MM.1S (cell line): ENCODE results near the gene VEGFA.

Experiments
- EZH2 ChIP-seq: fragments of 300-600 bp; sonication (generic); optimal IDR thresholded peaks from 2 replicates; pipeline ENCODE3; 2017; ENCODE audit warnings: low read depth, mild to moderate bottlenecking, antibody characterized with exemption, low read length, mixed read lengths
- TF ChIP-seq, protein P1 (sequence below): fragments of 300-600 bp; sonication (generic); IDR thresholded peaks from 2 replicates; pipeline ENCODE4 v1.5.1; 2016; ENCODE audit warnings: antibody characterized with exemption, low read length, mixed read lengths

DNA sequence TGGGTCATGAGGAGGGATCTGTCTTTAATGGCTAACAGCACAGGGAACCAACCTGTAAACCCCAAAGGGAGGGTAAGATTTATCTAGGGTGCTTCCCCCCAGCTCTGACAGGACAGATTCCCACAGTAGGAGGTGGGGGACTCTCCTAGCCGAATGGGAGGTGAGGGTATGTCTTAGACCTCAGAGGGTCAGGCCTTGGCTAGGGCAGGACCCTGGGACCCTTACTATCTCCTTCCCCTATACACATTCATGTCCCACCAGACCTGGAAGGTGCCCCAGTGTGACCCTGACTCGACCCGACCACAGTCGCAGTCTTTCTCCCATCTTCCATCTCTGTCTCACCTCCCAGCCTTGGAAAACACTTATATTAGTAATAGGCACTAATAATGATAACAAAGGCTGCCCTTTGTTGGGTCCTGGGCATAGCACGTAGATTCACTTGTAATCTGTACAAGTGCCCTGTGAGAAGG, 36.8 kb downstream of the VEGFA start:
- TF ChIP-seq, protein P1, sequence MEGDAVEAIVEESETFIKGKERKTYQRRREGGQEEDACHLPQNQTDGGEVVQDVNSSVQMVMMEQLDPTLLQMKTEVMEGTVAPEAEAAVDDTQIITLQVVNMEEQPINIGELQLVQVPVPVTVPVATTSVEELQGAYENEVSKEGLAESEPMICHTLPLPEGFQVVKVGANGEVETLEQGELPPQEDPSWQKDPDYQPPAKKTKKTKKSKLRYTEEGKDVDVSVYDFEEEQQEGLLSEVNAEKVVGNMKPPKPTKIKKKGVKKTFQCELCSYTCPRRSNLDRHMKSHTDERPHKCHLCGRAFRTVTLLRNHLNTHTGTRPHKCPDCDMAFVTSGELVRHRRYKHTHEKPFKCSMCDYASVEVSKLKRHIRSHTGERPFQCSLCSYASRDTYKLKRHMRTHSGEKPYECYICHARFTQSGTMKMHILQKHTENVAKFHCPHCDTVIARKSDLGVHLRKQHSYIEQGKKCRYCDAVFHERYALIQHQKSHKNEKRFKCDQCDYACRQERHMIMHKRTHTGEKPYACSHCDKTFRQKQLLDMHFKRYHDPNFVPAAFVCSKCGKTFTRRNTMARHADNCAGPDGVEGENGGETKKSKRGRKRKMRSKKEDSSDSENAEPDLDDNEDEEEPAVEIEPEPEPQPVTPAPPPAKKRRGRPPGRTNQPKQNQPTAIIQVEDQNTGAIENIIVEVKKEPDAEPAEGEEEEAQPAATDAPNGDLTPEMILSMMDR, result no peak
- TF ChIP-seq EZH2, result no peak
